Activated gamma-delta T cell (primary cell): Measurements from ENCODE around the gene MYRIP.
"Not testable (repeated sequence)": the region's sequence is repeated elsewhere in the genome, so short reads cannot be mapped to it uniquely, and the experiment has no call there.

Experiments
- DNase-seq: peaks from one replicate; lab custom pipeline; 2025; lab: John Stamatoyannopoulos, UW

Gene MYRIP

DNA sequence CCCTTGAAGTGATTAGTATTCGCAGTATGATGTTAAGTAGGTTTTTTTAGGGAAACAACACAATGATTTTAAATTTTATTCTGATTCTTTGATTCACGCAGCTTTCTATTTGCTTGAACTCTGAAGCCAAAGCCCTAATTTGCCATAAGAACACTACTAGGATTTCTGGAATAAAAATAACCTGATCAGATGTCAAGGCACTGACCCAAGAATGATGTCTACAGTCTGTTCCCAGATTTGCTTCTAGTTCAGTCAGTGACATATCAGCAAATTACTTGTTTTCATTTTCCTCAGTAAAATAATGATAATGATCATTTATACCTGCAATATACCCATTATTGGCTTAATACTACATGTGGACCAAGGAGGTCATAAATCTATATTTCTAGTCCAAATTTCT, 320.6 kb downstream of the MYRIP start:
- DNase-seq, result no peak

- no peak for DNase-seq
Observed at GRCh38 chr3:40130721-40131120, 321.3 kb downstream of the MYRIP start.

GRCh38 chr3:40133886-40134575, 324.6 kb downstream of the MYRIP start:
- not testable (repeated sequence) for DNase-seq

- DNase-seq, result no peak
Observed at GRCh38 chr3:40137591-40138295, 328.3 kb downstream of the MYRIP start.

- DNase-seq, result no peak
Observed at GRCh38 chr3:40143283-40144090, 334.1 kb downstream of the MYRIP start.

DNA sequence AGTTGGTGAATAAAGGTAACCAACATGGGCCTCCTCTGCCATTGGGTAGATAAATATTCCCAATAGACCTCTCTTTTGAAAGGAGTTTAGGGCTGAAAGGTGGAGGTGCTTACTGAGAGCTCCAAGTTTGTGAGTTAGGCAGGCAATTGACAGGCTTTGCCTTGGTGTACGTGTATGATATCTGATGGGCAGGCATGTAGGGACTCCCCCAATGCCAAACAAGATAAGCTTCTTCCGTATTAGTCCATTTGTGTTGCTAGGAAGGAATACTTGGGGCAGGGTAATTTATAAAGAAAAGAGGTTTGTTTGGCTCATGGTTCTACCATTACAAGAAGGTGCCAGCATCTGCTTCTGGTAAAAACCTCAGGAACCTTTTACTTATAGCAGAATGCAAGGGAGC, 339.4 kb downstream of the MYRIP start:
- no peak for DNase-seq

- DNase-seq, result no peak
Observed at GRCh38 chr3:40152482-40153133, 343.2 kb downstream of the MYRIP start.

DNA sequence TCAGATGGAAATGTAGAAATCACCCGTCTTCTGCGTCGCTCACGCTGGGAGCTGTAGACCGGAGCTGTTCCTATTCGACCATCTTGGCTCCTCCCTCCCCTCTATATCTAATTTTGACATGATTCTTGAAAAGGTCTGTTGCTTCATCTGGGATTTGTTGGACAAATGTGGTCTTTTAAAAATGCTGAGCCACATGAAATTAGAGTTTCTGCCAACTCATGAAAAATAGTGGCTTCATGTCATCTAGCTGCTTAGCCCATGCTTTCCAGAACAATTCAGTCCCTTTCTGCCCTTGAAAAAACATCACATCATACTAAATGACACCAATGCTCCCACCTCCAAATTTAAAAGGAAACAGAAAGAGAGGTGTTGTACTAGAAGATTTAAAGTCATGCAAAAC, 351.5 kb downstream of the MYRIP start:
- DNase-seq, result no peak

- no peak for DNase-seq
Observed at GRCh38 chr3:40162616-40163015, 353.2 kb downstream of the MYRIP start.

GRCh38 chr3:40166997-40167396, 357.6 kb downstream of the MYRIP start:
- DNase-seq, result no peak

- no peak for DNase-seq
Observed at GRCh38 chr3:40167958-40168357, 358.5 kb downstream of the MYRIP start.

DNA sequence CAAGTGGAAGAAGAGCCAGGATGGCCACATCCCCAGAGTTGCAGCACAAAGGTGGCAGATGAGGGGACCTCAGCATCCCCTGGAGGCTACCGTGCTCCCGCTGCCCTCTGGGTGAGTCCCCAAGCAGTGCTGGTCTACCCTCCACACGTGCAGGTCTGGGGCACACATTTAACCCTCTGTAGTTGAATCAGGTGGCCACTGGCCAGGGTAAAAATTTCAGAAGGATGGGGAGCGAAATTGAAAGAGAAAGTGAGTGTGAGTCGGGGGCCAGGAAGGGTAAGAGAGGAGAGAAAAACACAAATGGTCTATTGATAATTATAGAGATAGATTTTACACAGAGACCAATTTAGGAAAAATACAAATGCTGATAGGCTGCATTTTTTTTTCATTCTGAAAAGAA, 360.6 kb downstream of the MYRIP start:
- no peak for DNase-seq

DNA sequence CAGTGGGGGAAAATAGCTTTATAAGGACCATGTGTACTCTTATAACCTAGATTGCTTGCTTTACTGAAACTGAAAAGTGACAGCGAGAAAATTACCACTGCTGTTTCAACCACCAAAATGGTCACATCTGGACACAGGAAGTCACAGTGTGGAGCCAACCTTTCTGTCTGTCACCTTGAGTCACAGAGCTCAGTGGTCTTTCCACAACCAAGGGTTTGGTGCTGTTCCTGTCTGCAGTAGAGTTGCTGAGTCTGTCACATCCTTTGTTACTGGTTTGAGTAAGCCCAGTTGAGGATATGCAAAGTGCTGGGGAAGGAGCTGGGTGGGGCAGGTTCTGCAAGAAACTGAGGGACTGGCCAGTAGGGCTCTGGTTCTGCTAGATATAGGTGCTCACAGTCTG, 361.0 kb downstream of the MYRIP start:
- no peak for DNase-seq

DNA sequence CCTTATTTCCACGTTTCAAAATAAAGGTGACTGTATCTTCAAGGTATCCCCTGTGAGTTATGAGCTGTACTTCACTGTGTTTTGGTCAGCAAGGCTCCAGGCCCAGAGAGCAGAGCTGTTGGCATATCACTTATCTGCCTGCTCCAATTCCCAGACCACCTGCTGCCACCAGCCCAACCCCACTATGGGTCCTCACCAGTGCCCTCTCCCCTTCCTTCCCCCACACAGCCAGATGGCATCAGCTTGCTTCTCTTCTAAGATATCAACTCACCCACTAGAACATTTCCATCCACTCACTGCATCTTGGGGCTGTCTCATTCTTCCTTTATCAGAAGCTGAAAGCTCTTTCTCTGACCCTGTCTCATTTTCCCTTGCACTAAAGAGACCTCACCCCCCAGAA, 363.2 kb downstream of the MYRIP start:
- DNase-seq, result no peak

DNA sequence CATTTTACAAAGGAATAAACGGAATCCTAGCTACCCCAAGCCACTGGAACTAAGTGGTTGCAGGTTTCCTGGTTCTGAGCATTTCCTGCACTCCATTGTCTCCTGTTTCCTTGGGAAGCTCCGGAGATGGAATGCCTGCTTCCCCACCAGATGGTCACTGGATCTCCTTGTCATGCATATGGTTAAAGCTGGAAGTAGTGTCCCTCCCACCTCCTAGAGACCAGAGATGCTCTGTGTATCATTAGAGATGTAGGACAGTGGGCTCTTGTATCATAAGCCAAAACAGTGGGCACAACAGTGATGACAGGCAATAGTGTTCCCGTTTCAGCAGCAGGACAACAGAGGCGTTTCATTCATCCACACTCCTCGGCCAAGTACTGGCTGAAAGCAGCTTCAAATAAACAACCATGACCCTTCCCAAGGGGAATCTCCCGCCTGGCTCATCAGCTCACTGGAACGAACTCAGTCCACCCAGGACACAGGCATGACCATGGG, 363.9 kb downstream of the MYRIP start:
- no peak for DNase-seq

DNA sequence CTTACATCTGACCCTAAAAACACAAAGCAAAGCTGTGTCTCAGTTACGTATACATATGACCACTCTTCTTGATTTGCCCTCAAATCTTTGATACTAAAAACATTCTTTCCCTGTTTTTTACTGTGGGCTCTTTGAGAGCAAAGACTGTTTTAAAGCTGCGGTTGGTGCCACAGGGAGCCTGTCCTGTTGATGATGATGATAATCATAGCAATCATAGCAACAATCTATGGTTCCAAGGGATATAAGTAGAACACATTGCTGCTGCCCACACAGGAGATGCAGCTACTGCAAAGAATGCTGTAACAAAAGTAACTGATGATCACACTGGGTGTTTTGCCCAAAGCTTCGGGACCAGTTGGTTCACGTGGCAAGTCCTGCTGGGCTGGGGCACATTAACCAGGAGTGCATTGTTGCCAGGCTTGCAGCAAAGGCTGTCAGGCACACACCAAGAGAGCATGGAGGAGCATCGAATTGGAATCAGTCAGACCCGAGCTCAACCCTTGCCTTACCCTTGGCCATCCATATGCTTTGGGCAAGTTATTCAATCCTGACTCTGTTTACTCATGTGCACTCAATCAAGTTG, 368.7 kb downstream of the MYRIP start:
- no peak for DNase-seq

GRCh38 chr3:40179016-40179415, 369.6 kb downstream of the MYRIP start:
- DNase-seq, result no peak

- DNase-seq, result no peak
Observed at GRCh38 chr3:40181182-40181581, 371.8 kb downstream of the MYRIP start.

DNA sequence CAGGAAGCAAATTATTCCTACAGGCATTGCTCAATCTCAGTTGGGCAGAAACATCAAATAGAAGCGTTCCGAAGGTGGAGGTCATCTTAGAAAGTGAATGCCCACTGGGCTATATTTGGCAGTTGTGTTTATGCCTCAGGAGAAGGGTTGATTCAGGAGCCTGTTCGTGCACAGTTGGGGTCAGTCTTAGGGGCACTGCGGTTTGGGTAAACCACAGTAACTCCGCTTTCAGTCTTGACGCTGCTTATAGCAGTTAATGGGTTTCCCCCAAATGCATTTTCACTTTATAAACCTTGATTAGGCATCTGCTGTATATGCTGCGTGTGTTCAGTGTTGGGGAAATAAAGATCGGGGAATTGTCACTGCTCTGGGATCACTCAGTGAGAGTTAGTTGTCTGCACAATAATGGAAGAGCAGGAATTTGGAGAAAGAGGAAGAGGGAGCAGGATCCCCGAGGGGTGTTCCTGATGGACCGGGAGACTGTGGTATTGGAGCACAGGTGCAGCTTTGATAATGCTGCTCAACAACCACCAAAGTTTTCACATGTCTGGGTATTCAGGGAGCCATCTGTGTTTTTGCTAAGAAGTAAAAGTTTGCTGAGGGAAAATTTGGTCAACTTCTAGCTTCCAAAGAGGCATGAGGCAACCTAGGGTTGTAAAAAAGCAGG, 375.8 kb downstream of the MYRIP start:
- DNase-seq, result no peak

DNA sequence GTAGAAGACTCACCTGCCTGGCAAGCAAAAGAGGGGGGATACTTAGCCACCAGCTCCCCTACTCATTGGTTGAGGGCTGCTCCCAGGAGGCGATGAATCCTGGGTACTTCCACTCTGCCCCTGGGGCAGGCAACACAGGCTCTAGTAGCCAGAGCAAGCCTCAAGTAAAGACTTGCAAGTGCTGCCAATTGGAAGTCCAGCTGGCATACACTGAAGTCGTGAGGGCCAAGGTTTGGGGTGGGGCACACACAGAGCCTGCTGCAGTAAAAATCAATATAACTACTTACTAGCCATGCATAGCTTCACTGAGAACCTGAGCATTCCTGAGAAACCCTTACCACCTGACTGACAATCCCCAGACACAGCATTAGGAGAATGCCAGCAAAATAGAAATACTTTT, 377.1 kb downstream of the MYRIP start:
- DNase-seq, result no peak

DNA sequence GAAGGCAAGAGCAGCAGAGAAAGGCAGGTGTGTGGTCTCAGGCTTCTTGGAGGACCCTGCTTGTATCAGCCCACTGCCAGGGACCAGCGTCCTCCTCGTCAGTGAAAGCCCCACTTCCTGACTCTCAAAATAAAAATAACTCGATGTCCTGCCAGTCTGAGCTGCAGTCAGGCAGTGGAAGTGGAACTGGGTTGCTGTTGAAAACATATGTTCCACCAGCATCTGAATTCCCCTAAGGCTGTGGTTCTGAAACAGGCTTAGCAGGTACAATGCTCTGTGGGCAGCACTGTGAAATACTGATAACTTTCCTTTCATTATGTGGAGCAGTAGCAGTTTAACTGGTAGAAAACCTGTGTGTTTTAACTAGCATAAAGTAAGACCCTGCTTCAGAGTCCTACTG, 378.5 kb downstream of the MYRIP start:
- DNase-seq, result no peak
